GM18867 (cell line): ENCODE data around the gene CLIC4.
"Not testable (repeated sequence)": the region's sequence is repeated elsewhere in the genome, so short reads cannot be mapped to it uniquely, and the experiment has no call there.

Experiments used
- ATAC-seq: cut with Tn5 transposase; IDR thresholded peaks from one replicate; pipeline ENCODE4 v1.9.1; 2021; ENCODE audit warnings: mild to moderate bottlenecking, moderate library complexity; ENCODE audit not compliant: unreplicated experiment

CLIC4 gene

DNA sequence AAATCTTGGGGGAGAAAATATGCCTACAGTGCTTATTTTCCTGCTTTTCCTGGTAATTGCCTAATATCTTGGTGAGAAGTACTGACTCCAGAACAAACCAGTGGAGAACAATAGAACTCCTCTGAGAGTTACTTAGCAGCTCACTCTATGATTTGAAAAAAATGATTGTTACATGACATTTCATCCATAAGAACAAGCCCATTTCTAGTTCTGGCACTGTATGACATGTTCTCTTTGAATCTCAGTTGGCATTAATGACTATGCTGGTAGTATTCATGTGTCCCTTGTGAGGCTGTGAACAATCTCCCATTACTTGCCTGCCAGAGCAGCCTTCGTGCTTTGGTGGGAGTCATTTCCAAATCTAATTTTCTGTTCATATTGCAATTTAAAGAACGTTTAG, 58.0 kb downstream of the CLIC4 start:
- ATAC-seq, result no peak

DNA sequence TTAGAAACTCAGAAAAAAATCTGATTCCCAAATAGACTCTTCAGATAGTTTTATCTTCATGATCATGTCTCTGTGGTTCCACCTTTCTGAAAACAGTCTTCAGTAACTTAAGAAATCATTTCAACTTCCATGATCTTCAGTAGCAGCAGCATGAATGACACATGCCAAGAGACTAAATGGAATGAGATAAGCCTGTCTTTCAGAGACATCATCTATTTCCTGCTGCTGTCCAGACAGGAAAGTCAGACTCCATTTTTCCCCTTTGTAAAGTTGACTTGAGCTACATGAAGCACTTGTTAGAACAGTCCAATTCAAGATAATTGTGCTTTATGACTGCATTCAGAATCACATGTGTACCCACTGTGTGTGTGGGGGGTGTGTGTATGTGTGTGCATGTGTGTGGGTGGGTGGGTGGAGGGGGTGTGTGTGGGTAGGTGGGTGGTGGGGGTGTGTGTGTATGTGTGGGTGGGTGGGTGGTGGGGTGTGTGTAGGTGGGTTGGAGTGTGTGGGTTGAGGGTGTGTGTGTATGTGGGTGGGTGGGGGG, 58.8 kb downstream of the CLIC4 start:
- ATAC-seq, result no peak

DNA sequence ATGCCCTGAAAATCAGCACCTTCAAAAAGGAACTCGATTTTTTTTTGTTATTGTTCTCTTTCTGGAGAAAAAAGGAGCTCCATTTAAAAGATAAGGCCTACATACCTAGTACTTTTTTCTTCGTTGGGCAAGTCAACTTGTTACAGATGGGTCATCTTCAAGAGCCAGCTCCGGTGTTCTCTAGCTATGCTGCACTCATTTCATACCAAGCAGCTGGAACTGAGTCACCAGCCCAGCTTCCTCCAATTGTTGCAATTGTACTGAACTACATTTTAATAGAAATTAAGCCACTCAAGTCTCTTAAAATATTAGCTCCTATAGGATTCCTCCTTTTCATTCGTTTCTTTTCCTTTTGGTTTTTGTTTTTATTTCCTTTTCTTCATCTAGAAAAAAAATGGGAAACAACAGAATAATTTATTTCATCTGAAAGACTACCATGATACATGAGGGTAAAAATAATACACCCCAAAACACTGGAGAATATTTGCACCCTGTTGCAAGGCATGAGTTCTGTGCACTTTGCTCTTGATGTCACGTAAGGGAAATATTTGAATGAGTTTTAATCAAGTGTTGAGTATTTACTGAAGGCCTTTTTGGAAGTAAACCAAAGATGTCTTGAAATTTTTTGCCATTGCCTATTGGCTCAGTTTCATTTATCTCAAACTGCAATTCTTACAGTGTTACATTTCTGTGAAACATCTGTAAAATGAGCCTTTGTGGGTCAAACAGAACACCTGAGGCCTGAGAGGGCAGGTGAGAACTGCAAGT, 60.5 kb downstream of the CLIC4 start:
- ATAC-seq, result no peak

DNA sequence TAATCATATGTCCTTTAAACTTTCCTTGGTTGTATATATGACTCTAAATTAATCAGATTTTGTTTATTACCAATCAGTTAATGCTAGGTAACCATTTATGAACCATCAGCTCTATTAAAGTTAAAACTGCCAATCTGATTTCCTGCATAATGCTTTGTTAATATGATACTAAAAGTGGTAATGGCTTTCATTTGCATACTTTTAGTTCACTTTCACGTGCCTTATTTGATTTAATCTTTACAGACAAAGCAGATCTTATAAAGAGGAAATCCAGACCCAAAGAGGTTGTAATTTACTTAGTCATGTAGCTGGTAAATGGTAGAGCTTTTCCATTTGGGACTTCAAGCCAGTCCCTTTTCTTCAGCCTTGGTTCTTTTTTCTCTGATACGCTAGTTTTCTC, 61.3 kb downstream of the CLIC4 start:
- no peak for ATAC-seq

DNA sequence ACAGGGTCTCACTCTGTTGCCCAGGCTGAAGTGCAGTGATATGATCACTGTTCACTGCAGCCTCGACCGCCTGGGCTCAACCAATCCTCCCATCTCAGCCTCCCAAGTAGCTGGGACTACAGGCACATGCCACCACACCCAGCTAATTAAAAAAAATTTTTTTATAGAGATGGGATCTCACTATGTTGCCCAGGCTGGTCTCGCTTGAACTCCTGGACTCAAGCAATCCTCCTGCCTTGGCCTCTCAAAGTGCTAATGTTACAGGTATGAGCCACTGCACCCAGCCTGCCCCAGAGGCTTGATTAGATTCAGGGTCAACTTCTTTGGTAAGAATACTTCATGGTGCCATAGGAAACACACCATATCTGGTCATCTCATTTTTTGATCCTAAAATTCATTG, 66.2 kb downstream of the CLIC4 start:
- ATAC-seq, result not testable (repeated sequence)

DNA sequence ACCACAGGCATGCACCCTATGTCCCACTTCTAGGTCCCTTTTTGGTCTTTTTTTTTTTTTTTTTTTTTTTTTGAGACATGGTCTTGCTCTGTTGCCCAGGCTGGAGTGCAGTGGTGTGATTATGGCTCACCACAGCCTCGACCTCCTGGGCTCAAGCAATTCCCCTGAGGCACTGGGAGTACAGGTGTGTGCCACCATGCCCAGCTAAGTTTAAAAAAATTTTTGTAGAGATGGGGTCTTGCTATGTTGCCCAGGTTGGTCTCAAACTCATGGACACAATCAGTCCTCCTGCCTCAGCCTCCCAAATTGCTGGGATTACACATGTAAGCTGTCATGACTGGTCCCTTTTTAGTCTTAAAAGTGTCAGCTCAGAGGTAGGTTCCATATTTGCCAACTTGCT, 75.0 kb downstream of the CLIC4 start:
- not testable (repeated sequence) for ATAC-seq

DNA sequence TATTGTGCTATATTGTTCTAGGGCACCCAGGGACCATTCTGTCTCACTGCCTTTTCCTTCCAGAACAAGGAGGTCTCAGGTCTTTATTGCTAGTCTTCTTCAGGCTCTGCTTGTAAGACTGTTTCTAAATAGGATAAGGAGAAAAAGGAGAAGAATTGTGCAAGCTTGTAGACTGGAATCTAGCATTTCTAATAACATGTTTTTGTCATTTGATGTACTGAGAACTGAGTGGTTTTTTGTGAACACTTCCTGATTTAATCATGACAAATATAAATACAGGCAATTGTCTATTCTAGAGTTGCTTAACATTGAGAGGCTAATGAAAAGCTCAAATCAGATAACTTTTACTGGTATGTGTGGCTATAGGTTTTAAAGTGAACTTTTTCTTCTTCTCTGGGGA, 77.6 kb downstream of the CLIC4 start:
- no peak for ATAC-seq

DNA sequence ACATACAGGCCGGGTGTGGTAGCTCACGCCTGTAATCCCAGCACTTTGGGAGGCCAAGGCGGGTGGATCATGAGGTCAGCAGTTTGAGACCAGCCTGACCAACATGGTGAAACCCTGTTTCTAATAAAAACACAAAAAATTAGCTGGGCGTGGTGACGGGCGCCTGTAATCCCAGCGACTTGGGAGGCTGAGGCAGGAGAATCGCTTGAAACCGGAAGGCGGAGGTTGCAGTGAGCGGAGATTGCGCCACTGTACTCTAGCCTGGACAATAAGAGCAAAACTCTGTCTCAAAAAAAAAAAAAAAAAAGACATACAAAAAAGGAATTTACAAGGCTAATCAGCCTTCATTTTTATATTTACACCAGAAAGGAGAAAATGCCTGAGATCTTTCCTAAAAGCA, 78.2 kb downstream of the CLIC4 start:
- not testable (repeated sequence) for ATAC-seq

DNA sequence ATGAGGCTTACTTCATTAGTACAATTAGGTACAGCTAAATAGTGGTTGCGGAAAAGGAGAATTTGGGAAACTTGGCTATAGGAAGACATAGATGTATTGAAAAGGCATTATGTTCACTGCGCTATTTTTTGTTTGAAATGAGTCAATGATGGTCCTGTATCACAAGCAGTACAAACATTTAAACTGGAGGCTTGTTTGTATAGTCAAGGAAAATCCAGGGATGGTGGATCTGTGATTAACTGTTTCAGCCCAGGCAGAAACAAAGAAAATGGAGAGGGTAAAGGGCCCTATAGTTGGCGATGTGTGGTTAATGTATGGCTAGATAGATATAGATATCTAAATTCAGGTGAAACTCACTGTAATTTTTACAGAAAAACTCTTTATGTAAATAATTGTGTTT, 79.9 kb downstream of the CLIC4 start:
- ATAC-seq, result no peak

DNA sequence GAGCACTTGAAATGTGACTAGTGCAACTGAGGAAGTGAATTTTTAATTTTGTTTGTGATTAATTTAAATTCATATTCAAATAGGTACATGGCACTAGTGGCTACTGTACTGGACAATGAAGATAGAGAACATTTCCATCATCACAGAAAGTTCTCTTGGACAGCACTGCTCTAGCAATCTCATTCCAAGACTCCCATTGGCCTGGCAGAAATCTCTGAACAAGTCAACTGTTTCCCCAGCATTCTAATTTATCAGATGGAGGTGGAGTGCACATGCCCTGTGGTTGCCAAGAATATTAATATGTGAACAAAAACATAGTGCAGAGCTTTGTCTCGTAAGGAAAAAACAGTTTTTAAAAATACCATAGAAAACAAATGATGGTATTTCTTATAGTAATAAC, 81.3 kb downstream of the CLIC4 start:
- ATAC-seq, result no peak

DNA sequence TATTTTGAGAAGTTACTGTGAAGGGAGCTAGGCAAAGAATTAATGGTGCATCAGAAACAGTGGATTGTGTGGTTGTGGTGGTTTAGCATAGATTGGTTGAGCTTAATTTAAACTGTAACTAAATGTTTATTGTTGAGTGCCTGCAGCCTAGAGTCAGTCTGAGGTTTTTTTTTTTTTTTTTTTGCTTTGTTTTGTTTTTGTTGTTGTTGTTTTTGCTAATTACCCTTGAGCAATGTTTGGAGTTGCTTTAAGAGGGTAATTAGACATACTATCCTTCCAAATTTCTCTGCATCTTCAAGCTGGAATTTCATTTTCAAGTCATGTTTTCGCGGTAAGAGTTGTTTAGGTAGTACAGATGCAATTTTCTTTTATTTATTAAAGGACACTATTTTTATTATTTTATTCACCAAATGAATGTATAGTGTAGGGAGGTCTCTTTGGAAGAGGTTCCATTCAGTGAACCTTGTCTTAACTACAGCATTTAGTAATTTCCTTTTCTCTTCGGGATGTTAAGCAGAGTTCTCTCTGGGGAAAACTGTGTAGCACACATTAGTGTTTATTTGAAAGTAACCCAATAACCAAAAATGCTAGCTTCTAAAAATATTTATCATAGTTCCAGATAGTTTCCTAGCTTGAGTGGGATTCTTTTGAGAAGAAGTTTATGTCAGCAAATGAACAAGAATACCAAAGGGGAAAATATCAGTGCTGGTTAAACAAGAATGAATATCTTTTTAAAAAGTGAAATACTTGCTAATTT, 82.3 kb downstream of the CLIC4 start:
- no peak for ATAC-seq

DNA sequence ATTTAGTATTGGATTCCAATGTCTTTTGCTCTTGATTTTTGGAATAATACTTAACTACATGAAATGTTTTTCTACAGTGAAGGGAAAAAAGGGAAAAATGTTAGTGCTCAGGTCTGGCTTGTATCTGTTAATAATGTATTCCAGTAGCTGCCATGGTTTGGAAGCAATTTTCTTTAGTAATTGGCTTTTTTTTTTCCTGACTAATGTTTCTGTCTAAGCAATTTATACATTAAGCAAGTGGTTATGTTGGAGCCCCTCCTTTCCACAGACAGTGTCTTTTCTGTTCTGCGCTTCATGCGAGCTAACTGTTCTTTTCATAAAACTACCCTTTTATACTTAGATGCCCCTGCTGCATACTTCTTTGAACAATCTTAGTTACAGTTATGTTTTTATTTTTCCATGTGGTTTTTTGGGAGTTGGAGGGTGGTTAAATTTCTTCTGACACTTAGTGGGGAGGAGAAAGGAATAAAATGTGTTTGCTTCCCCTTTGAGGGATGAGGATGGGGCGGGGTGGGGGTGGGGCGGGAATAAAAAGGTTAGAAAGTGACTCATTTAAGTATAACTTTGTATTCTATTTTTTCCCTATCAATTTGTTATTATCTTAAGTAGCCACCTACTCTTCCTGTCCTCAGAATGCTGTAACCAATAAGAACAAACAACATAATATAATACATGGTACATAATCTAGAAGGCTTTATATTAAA, 83.1 kb downstream of the CLIC4 start:
- no peak for ATAC-seq

DNA sequence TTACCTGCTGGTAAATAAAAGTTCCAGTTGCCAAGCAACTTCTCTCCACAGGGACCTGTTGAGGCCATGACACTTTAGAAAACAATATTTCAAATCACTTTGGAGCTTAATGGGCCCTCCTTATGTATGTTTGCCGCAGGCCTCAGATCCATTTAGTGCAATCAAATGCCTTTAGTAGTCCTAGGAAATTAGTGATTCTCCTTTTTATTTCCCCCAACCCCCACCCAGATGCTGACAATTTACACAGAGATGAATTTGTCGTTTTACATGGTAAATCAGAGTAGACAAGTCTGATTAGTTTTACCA, 83.6 kb downstream of the CLIC4 start:
- no peak for ATAC-seq

DNA sequence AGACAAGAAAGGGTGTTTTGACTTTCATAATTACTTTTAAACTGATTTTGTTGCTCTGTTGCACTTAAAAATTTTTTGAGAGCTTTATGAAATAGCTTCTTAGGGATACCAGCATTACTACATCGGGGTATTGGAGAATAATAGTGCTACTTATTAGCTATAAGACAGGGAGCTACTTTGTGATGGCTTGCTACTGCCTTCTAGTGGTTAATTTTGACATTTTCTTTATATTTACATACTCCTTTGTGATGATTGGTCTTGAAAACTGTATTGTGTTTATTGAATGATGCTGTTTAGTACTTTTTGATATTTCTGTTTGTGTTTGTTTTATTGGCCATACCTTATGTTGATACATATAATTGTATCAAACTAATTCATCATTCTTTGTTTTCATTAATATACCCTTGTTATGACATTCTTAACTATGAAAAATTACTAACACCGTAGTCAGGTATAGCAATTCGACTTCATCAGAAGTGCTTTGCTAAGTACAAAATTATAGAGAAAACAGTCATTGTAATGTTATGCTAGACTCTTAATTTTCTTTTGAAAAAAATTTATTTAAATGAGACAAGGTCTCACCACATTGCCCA, 85.5 kb downstream of the CLIC4 start:
- no peak for ATAC-seq

DNA sequence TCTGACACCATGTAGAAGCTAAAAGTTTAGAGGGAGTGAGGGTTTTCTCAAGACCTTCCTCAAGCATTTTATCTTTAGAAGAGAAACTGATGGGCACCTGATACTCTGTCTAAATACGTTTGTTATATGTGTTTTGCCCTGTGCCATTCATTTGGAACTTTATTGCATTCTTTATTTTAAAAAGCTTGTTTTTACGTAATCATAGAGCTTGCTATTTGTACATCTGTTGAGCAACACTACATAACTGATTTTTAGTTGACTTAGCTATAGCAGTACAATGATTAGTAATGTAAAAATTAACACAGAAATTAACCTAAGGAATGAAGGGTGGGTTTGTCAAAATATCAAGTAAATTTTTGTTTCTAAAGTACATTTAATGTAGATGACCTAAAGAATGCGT, 96.3 kb downstream of the CLIC4 start:
- ATAC-seq, result no peak

DNA sequence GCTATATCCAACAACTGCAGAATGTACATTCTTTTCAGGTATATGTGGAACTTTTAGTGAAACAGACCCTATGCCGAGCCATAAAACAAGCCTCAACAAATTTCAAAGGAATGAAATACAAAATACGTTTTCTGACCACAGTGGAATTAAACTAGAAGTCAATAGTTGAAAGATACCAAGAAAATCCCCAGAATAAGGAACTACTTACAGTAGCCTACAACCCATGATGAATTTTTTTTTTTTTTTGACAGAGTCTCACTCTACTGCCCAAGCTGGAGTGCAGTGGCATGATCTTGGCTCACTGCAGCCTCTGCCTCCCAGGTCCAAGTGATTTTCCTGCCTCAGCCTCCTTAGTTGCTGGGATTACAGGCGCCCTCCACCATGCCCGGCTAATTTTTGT, 101.4 kb downstream of the CLIC4 start:
- no peak for ATAC-seq

DNA sequence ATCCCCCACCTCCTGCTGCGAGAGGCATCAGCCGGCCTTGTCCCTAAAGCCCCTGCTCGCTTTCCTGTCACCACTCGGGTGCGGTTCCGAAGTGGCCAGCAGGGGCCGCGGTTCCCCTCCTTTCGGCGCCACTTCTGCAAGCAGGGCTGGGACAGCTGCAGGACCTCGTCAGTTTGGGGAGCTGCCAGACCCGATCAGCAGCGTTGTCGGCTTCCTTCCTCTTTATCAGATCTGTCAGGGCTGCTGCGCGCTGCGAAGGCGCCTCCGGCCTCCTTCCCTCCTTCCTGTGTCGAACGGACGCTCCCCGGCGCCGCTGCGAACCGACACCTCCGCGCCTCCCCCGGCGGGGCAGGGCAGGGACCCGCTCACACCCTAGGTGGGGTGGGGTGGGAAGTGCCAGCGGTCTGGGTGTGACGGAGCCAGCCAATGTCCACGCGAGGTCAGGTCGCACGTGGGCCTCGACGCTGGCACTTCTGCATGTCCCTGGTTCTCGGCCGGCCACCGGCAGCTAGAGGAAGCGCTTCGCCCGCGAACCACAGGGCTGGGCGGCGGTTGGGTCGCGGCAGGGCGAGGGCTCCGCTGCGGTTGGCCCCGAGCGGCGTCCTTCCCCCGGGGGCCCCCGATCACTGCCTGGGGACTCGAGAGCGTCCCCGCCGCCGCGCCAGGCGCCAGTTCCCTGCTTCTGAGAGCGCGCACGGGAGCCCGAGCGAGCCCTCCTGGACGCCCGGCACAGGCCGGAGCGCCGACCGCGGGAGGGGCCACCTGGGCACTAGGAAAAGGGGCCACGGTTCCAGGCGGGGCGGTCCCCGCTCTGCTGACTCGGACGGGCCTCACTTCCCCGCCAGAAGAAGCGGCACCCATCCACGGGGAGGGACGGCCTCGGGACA, 103.0 kb downstream of the CLIC4 start:
- ATAC-seq, result peak; percentile 86

DNA sequence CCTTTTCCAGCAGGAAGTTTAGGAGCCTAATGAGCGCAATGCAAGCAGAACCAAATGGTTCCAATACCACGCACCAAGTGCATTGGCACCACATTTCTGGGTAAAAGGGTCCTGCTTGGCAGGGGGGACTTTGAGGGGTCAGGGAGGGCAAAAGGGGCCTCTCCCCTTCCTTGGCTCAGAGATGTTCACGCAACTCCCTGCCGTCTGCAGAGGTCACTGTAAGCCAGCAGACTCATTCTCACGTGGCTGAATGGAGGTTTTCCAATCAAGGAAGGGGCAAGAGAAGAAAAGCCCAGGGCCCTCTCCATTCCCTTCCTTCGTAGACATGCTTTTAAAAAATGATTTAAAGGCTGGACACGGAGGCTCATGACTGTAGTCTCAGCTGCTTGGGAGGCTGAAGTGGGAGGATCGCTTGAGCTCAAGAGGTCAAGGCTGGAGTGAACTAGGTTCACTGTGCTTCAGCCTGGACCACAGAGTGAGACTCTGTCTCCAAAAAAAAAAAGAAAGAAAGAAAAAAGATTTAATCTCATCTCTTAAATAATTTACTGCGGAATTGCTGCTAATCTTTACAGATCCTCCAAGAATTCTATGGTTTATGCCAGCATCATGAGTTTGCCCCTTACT, 104.5 kb downstream of the CLIC4 start:
- no peak for ATAC-seq

DNA sequence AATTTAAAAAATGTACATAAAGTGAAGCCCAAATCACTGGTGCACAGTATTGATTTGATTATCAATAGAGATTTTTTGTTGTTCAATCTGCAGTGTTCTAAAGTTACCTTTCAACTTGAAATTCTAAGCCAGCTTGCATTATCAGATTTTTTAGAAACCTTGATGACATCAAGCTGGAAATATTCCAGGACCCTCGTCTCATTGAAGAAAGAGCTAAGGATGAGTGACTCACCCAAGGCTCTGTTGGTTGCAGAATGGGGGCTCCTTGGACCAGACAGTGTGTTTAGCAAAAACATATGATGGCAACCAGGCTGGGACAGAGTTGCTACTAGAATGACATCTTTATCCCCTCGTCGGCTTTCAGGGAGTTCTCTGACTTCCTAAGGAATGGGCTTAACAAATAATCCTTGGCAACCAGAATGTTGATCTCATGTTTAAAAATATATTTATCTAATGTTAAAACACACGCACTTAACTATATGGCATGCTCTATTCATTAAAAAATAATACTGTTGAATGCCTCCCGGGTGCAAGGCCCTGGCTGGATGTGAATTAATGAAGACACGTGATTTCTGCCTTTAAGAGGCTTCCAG, 105.2 kb downstream of the CLIC4 start:
- no peak for ATAC-seq

DNA sequence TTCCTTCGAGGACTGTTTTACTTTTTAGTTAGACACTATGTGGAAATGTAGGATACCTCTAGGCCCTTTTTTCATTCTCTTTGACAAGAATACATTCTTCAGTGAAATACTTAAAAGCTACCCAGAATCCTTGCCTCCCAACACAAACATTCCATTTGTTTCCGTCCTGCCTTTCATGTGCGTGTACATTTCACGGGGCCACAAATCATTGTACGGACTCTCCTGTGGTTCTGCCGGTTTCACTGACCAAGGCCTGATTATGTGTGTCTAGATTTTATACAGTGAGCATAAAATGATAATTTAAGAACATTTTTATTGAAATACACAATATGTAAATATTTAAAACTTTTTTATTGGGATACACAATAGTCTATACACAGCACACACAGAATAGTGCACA, 108.4 kb downstream of the CLIC4 start:
- no peak for ATAC-seq
